ENCODE results near the gene CTTNBP2.

The CTTNBP2 gene

DNA sequence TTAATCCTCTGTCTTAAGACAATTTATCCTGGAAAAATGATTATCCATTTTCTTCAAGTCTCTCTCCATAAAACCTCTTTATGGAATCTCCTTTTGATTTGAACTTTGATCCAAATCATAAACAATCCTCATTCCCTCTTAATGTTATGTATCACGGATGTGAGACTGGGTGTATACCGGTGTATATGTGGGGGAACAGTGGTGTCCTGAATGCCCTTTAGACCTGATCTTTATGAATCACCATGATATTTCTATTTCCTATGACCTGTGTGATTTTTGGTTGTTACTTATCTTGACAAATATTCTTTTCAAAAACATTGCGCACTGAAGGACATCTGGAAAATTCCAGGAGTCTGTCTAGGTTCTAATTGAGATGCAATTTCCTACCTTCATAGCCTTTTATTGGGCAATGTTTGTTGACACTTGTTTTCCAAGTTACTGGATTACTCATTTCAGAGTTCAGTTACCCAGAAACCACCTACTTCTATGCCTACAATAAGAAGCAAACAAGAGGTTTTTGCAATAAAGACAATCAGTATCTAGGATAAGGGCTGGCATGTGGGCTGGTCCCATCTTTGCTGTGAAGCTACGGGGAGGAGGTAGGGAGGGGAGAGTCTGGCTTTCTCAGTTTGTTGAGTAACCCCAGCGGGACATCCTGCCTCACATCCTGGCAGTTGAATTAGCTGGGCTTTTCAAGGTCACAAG lies 190.4 kb downstream of the CTTNBP2 start:
- DNase-seq: no peak
- intact Hi-C loops (cut with DNase I): no loop called here

- intact Hi-C loops (cut with DNase I): no loop called here
- DNase-seq: no peak
Observed at GRCh38 chr7:117679120-117679519, 194.1 kb downstream of the CTTNBP2 start.

- intact Hi-C loops (cut with DNase I): no loop called here
- no peak for DNase-seq
Observed at GRCh38 chr7:117675497-117676435, 197.5 kb downstream of the CTTNBP2 start.

GRCh38 chr7:117674617-117675016 lies 198.6 kb downstream of the CTTNBP2 start:
- peak in 1 of 42 donors; percentile 36 for DNase-seq
- intact Hi-C loops (cut with DNase I): no loop called here

DNA sequence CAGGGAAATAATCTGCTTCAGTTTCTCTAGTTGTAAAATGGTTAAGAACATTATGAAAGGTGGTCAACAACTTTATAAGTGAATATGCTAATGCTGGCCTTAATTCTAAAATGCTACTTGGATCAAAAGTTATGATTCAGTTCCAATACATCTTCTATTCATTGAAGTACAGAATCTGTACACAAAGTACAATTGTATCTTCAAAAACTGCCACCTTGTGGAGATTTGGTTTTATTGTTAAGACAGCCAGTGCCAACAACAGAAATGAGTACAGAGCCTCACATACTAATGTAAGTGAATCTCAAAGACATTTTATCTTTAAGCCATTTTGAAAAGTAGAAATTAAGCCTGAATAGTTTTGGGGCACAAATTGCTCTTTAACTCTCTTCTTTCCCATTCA lies 199.4 kb downstream of the CTTNBP2 start:
- intact Hi-C loops (cut with DNase I): no loop called here
- DNase-seq: peak in 7 of 42 donors; percentile 12 to 56 (median 21)

DNA sequence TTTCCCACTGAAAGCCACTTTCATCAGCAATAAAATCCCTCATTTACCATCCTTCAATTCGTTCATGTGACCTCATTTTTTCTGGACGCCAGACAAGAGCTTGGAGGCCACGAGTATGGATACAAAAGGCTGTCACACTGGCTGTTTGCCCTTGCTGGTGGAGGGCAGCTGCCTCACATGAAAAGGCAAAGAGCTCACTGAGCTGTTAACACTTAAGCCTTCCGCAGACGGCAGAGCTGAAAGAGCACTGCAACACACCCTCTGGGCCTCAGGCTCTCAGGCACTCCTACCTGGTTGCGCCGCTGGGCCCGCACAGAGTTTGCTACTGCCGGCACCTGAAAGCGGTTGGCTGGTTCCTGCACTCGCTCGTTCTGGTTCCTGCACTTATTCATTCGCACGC lies 199.9 kb downstream of the CTTNBP2 start:
- intact Hi-C loops (cut with DNase I): no loop called here
- peak; percentile 21 to 90 (median 69) for DNase-seq

DNA sequence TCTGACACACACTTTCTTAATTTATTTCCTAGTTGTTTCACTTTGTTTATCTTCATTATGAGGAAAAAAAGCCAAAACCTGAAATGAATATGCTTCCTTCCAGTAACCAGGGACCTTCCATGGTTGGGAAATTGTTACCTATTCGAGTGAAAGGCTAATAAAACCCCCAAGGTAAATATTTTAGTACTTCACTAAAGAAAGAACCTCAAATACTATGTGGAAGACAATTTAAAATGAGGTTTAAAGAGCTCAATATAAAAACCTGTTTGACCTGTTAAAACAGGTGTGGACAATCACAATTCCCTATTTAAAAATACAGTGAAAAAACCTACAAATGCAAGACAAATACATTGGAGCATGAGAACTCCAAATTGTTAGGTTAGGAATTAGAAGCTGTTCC lies 200.8 kb downstream of the CTTNBP2 start:
- DNase-seq: no peak
- intact Hi-C loops (cut with DNase I): no loop called here

DNA sequence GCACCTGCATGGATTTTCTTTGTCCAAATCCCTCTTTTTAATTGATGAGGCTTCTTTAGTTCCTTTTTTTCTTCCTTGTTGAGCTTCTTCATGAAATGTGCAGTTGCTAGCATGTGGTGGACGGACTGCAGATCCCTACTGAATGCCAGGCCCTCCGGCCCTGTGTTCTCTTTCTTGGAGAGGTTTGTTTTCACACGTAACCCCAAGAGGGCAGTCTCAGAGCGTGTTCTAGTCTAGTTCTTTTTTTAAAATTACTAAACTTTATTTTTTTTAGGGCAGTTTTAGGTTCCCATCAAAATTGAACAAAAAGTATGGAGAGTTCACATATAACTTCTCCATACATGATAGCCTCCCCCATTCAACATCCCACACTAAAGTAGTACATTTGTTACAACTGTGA lies 203.4 kb downstream of the CTTNBP2 start:
- DNase-seq: peak in 36 of 42 donors; percentile 2 to 77 (median 31)
- intact Hi-C loops (cut with DNase I): no loop called here

DNA sequence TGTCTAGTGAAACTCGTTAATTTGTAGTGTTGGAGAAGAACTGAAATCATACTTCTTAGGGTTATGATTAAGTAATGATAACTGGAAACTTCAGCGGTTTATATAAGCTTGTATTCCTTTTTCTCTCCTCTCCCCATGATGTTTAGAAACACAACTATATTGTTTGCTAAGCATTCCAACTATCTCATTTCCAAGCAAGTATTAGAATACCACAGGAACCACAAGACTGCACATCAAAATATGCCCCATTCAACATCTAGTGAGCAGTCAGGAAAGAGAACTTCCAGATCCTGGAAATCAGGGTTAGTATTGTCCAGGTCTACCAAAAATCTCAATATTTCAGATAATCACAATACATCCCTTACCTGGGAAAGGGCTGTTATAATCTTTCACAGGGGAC lies 205.8 kb downstream of the CTTNBP2 start:
- intact Hi-C loops (cut with DNase I): no loop called here
- DNase-seq: no peak

GRCh38 chr7:117666689-117667088 lies 206.6 kb downstream of the CTTNBP2 start:
- intact Hi-C loops (cut with DNase I): no loop called here
- DNase-seq: no peak

- intact Hi-C loops (cut with DNase I): no loop called here
- no peak for DNase-seq
Observed at GRCh38 chr7:117666031-117666430, 207.2 kb downstream of the CTTNBP2 start.

DNA sequence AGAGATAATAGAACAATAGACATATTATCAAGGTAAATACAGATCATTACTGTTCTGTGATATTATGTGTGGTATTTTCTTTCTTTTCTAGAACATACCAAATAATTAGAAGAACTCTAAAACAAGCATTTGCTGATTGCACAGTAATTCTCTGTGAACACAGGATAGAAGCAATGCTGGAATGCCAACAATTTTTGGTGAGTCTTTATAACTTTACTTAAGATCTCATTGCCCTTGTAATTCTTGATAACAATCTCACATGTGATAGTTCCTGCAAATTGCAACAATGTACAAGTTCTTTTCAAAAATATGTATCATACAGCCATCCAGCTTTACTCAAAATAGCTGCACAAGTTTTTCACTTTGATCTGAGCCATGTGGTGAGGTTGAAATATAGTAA lies 207.9 kb downstream of the CTTNBP2 start:
- intact Hi-C loops (cut with DNase I): no loop called here
- DNase-seq: no peak

DNA sequence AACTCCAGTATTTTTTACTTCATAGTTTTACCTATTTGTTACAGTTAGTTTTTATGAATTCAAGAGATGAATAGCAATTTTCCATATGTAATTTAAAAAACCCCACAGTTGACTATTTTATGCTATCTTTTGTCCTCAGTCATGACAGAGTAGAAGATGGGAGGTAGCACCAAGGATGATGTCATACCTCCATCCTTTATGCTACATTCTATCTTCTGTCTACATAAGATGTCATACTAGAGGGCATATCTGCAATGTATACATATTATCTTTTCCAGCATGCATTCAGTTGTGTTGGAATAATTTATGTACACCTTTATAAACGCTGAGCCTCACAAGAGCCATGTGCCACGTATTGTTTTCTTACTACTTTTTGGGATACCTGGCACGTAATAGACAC lies 209.2 kb downstream of the CTTNBP2 start:
- intact Hi-C loops (cut with DNase I): no loop called here
- no peak for DNase-seq

DNA sequence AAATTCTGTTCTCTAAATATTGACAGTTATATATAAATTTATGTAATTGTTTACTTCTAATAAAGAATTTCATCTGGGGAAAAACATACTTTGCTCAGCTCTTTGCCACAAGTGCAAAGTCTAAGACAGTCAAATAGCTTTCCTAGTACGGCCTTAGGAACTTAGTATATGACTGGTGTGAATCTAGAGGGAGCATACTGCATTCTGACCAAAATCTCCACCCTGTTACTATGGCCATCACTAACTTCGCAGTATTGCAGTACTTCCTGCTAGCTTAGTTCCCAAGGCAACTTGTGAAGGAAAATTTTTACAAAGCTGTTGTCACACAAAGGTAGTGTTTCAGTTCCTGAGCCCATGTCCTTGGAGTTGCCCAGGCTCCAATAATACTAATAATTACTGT lies 211.9 kb downstream of the CTTNBP2 start:
- intact Hi-C loops (cut with DNase I): no loop called here
- no peak for DNase-seq
